Prostate gland (tissue), 2 donors: ENCODE results near the gene GDF11.

Source experiments
- POLR2A ChIP-seq: fragments of 450-650 bp; IDR thresholded peaks from one replicate; pipeline ENCODE4 v1.6.1; 2016; ENCODE audit warnings: antibody characterized with exemption, mild to moderate bottlenecking
- POLR2AphosphoS5 ChIP-seq: sonication (generic); formaldehyde crosslinking; IDR thresholded peaks from one replicate; pipeline ENCODE4 v1.6.1; 2017; ENCODE audit warnings: antibody characterized with exemption
- TF ChIP-seq, protein P1 (sequence below), 4 experiments: fragments of 200-600 bp in 2 of 4; fragments of 450-650 bp in 2 of 4; sonication (generic) in 2 of 4; IDR thresholded peaks; 1 replicate in 3 of 4; 2 replicates in 1 of 4; pipeline ENCODE4 v1.5.1; 2016 to 2019; ENCODE audit warnings: antibody characterized with exemption in 4 of 4, mild to moderate bottlenecking in 2 of 4, moderate library complexity in 2 of 4

DNA sequence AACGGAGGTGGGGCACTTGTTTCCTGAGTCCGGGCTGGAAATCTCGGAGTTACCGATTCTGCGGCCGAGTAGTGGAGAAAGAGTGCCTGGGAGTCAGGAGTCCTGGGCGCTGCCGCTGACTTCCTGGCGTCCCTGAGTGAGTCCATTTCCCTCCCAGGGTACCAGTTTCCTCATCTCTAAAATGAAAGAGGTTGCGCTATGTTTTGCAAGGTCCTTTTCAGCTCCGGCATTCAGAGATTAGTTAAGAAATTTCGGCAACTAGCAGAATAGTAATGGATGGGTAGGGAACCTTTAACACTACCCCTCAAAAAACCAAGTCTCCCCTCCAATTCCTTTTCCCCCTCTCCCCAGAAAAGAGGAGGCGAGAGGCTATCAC, 26.4 kb upstream of the GDF11 start:
- TF ChIP-seq, protein P1, sequence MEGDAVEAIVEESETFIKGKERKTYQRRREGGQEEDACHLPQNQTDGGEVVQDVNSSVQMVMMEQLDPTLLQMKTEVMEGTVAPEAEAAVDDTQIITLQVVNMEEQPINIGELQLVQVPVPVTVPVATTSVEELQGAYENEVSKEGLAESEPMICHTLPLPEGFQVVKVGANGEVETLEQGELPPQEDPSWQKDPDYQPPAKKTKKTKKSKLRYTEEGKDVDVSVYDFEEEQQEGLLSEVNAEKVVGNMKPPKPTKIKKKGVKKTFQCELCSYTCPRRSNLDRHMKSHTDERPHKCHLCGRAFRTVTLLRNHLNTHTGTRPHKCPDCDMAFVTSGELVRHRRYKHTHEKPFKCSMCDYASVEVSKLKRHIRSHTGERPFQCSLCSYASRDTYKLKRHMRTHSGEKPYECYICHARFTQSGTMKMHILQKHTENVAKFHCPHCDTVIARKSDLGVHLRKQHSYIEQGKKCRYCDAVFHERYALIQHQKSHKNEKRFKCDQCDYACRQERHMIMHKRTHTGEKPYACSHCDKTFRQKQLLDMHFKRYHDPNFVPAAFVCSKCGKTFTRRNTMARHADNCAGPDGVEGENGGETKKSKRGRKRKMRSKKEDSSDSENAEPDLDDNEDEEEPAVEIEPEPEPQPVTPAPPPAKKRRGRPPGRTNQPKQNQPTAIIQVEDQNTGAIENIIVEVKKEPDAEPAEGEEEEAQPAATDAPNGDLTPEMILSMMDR (IDR thresholded peaks at IDR 0.05): no peak
- no peak for TF ChIP-seq POLR2A
- TF ChIP-seq POLR2AphosphoS5: no peak
